GM19395 (cell line): ENCODE data around the gene MBD6.
"Not testable (repeated sequence)": the region's sequence is repeated elsewhere in the genome, so short reads cannot be mapped to it uniquely, and the experiment has no call there.

Source experiments
- ATAC-seq: cut with Tn5 transposase; IDR thresholded peaks from one replicate; pipeline ENCODE4 v1.9.1; 2021; ENCODE audit warnings: mild to moderate bottlenecking, moderate library complexity; ENCODE audit not compliant: unreplicated experiment

MBD6 gene

GRCh38 chr12:57488402-57489156 lies 34.0 kb upstream of the MBD6 start:
- ATAC-seq = peak; percentile 3

- ATAC-seq = no peak
Measured at GRCh38 chr12:57489157-57489641, 33.4 kb upstream of the MBD6 start.

- no peak for ATAC-seq
Measured at GRCh38 chr12:57490126-57490525, 32.5 kb upstream of the MBD6 start.

- no peak for ATAC-seq
Measured at GRCh38 chr12:57491393-57492280, 31.0 kb upstream of the MBD6 start.

GRCh38 chr12:57495051-57495701 lies 27.4 kb upstream of the MBD6 start:
- not testable (repeated sequence) for ATAC-seq

GRCh38 chr12:57496822-57497221 lies 25.8 kb upstream of the MBD6 start:
- no peak for ATAC-seq

- ATAC-seq = no peak
Measured at GRCh38 chr12:57497223-57498131, 25.1 kb upstream of the MBD6 start.

- no peak for ATAC-seq
Measured at GRCh38 chr12:57498132-57498502, 24.5 kb upstream of the MBD6 start.

- ATAC-seq = no peak
Measured at GRCh38 chr12:57498571-57498970, 24.1 kb upstream of the MBD6 start.

- ATAC-seq = no peak
Measured at GRCh38 chr12:57500213-57500612, 22.4 kb upstream of the MBD6 start.

GRCh38 chr12:57502311-57502969 lies 20.2 kb upstream of the MBD6 start:
- not testable (repeated sequence) for ATAC-seq

GRCh38 chr12:57506541-57506940 lies 16.1 kb upstream of the MBD6 start:
- not testable (repeated sequence) for ATAC-seq

GRCh38 chr12:57507796-57508195 lies 14.8 kb upstream of the MBD6 start:
- not testable (repeated sequence) for ATAC-seq

GRCh38 chr12:57511161-57511560 lies 11.5 kb upstream of the MBD6 start:
- no peak for ATAC-seq

- no peak for ATAC-seq
Measured at GRCh38 chr12:57511588-57512325, 10.9 kb upstream of the MBD6 start.

GRCh38 chr12:57512665-57513064 lies 10.0 kb upstream of the MBD6 start:
- ATAC-seq = no peak

GRCh38 chr12:57513266-57513665 lies 9.4 kb upstream of the MBD6 start:
- ATAC-seq = no peak

- not testable (repeated sequence) for ATAC-seq
Measured at GRCh38 chr12:57513677-57514076, 8.9 kb upstream of the MBD6 start.

GRCh38 chr12:57514246-57514645 lies 8.4 kb upstream of the MBD6 start:
- not testable (repeated sequence) for ATAC-seq
